AG08395 (cell line): ENCODE data around the gene CREBRF.

Source experiments
- DNase-seq: peaks from one replicate; pipeline ENCODE4 v3.0.0; 2012; ENCODE audit warnings: mixed read lengths, low spot score

Gene CREBRF

GRCh38 chr5:173158366-173158765 is 102.2 kb downstream of the CREBRF start:
- no peak for DNase-seq

- DNase-seq, result no peak
Observed at GRCh38 chr5:173159256-173159655, 103.1 kb downstream of the CREBRF start.

- DNase-seq, result no peak
Observed at GRCh38 chr5:173161148-173161547, 105.0 kb downstream of the CREBRF start.

GRCh38 chr5:173163219-173163618 is 107.1 kb downstream of the CREBRF start:
- no peak for DNase-seq

GRCh38 chr5:173165177-173166016 is 109.2 kb downstream of the CREBRF start:
- no peak for DNase-seq

DNA sequence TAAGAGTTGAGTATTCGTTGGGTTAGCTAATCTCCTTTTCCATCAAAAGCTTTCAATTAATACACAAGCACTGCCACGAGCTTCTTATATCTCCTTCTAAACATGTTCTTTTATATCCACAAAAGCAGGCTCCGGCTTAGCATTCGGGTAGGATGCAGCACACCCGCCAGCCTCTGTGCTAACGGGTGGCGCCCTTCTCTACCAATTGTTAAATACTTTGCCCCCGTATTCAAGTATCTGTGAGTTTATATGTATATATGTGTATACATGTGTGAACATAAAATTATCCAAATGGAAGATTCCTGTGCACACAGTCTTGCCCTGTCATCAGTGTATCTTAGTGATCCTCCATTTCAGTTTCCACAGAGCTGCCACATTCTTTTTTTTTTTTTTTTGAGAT is 116.0 kb downstream of the CREBRF start:
- no peak for DNase-seq

DNA sequence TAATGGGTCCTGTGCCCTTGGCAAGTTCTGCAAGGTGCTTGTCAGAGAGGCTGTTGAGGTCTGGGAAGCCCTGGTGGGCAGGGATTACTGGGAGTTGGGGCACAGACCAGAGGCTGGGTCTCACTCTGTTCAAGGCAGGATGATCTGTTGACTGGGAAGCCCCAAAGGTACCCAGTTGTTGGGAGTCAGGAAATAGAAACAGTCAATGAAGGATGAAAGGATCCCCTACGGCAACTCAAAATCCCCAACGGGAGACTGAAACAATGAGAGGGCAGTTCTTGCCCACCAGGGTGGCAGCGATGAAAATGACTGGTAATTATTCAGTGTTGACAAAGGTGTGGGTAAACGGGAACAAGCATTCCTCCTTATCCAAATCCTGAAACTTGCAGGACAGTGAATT is 119.4 kb downstream of the CREBRF start:
- DNase-seq, result no peak

GRCh38 chr5:173178369-173178910 is 122.3 kb downstream of the CREBRF start:
- DNase-seq, result no peak

DNA sequence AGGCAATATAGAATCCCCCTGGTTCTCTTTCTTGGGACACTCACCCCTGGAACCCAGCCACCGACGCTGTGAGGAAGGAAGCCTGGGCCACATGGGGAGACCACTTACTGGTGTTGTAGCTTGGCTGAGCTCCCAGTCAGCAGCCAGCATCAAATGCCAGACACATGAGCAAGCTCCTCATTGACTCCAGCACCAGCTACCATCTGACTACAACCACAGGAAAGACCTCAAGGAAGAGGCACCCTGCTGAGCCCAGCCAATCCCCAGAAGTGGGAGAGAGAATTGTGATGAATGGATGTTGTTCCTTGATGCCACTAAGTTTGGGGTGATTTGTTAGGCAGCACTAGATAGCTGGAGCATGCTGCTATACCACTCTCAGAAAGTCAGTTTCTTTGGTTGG is 124.2 kb downstream of the CREBRF start:
- DNase-seq, result no peak

DNA sequence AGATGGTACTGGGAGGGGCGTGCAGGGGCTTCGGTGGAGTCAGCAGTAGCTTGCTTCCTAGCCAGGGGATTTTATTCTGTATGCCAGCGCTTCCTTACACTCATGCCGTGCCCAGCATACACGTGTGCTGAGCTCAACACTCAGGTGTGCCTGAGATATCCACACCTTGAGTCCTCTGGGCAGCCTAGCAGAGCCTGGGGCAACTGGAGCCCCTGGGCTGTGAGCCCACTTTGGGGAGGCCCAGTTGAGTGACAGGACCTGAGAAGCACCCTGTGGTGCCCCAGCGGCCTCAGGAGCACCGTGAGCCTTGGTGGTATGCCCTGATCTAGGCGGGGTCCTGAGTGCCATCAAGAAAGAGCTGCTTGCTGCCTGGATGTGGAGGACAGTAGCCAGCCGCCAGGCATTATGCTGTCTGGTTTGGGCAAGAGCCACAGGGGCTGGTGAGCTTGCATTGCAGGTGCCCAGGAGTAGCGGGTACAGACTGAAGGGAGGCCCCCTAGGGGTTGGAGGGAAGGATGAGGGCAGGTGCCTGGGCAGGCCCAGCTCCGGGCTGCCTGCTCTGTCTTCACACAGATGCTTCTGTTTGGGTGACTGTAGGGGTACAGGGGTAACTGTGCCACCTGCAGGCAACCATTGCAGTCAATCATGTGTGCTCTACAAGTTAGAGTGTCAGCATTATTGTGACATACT is 131.0 kb downstream of the CREBRF start:
- no peak for DNase-seq

DNA sequence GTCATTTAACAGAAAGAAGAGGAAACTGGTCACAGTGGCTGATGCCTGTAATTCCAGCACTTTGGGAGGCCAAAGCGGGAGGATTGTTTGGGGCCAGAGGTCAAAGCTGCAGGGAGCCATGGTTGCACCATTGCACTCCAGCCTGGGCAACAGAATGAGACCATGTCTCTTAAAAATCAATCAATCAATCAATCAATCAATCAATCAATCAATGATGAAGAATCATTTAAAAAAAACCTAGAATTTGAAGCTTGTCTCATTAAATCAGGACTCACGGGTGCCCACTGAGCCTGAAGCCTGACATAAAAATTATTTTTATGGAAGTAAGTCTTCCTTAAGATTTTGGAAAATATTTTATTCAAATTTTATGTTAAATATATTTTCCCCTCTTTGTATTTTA is 132.1 kb downstream of the CREBRF start:
- DNase-seq, result no peak
